ENCODE measurements around the gene SLIT1. TPM values are rescaled to one million over a fixed set of nuclear protein-coding genes. Genes with fewer than 3 reads are reported as not detected.

Gene SLIT1
- polyA plus RNA-seq, 1 donor (not counting 4 experiments of a cell fraction or from before 2014, with no cell fraction given) = 0.01 TPM

GRCh38 chr10:97169063-97169462 is 16.7 kb downstream of the SLIT1 start:
- no peak overlapping the region for H3K27ac ChIP-seq (ENCODE audit: control insufficient read depth, insufficient read depth, low read length)
- H3K4me3 ChIP-seq (ENCODE audit: control insufficient read depth in 2 of 3, extremely low read depth in 1 of 3, insufficient read depth in 2 of 3, low read depth in 1 of 3, low read length in 3 of 3) = no peak overlapping the region
- H3K4me1 ChIP-seq (ENCODE audit: control insufficient read depth, extremely low read depth, insufficient read depth, low read length) = no peaks in the 10 kb centered on the region
- dilution Hi-C loops (cut with MboI; ENCODE audit: extremely low pct_ligation_motif_present, low sequenced_read_pairs) = no loop called here
- no peak overlapping the region for H2AFZ ChIP-seq (ENCODE audit: control insufficient read depth, low read length)
- H3K27me3 ChIP-seq (ENCODE audit: control insufficient read depth, extremely low read depth, insufficient read depth, low read length) = peaks cover 8% of the 10 kb centered on the region
- no peaks in the 10 kb centered on the region for H3K79me2 ChIP-seq (ENCODE audit: control insufficient read depth, insufficient read depth, low read length)
- no peaks in the 10 kb centered on the region for H3K9me3 ChIP-seq (ENCODE audit: control insufficient read depth, low read depth, low read length)
- H3K36me3 ChIP-seq (ENCODE audit: control insufficient read depth in 2 of 2, extremely low read depth in 1 of 2, insufficient read depth in 2 of 2, low read length in 2 of 2) = no peaks in the 10 kb centered on the region
- FAIRE-seq (no peak), DNase-seq (ENCODE audit: low read depth, low spot score) (no peak)
- no peak overlapping the region for H3K9ac ChIP-seq (ENCODE audit: control insufficient read depth, extremely low read depth, insufficient read depth, low read length)
- H3K9me1 ChIP-seq (ENCODE audit: control insufficient read depth, extremely low read depth, insufficient read depth, low read length) = no peaks in the 10 kb centered on the region
- H3K4me2 ChIP-seq (ENCODE audit: control insufficient read depth, extremely low read depth, insufficient read depth, low read depth, low read length) = no peak overlapping the region
- peaks cover 2% of the 10 kb centered on the region for H4K20me1 ChIP-seq (ENCODE audit: control insufficient read depth, extremely low read depth, insufficient read depth, low read length)
- TF ChIP-seq CTCF (optimal IDR thresholded peaks at IDR 0.05 in 1 of 3, IDR thresholded peaks at IDR 0.05 in 1 of 3, conservative IDR thresholded peaks at IDR 0.05 in 1 of 3; ENCODE audit: extremely low read depth in 1 of 3, insufficient read depth in 2 of 3, low read length in 3 of 3) (no peak), EZH2 (IDR thresholded peaks at IDR 0.05; ENCODE audit: low read length) (no peak)

GRCh38 chr10:97168645-97169044 is 17.1 kb downstream of the SLIT1 start:
- TF ChIP-seq CTCF (optimal IDR thresholded peaks at IDR 0.05 in 1 of 3, IDR thresholded peaks at IDR 0.05 in 1 of 3, conservative IDR thresholded peaks at IDR 0.05 in 1 of 3; ENCODE audit: extremely low read depth in 1 of 3, insufficient read depth in 2 of 3, low read length in 3 of 3) (no peak), EZH2 (IDR thresholded peaks at IDR 0.05; ENCODE audit: low read length) (no peak)
- Histone ChIP-seq H3K27ac (ENCODE audit: control insufficient read depth, insufficient read depth, low read length) (no peak overlapping the region), H3K27me3 (ENCODE audit: control insufficient read depth, extremely low read depth, insufficient read depth, low read length) (peaks cover 8% of the 10 kb centered on the region), H3K4me2 (ENCODE audit: control insufficient read depth, extremely low read depth, insufficient read depth, low read depth, low read length) (no peak overlapping the region), H3K4me3 (ENCODE audit: control insufficient read depth in 2 of 3, extremely low read depth in 1 of 3, insufficient read depth in 2 of 3, low read depth in 1 of 3, low read length in 3 of 3) (no peak overlapping the region), H3K36me3 (ENCODE audit: control insufficient read depth in 2 of 2, extremely low read depth in 1 of 2, insufficient read depth in 2 of 2, low read length in 2 of 2) (no peaks in the 10 kb centered on the region), H4K20me1 (ENCODE audit: control insufficient read depth, extremely low read depth, insufficient read depth, low read length) (peaks cover 2% of the 10 kb centered on the region), H3K9me3 (ENCODE audit: control insufficient read depth, low read depth, low read length) (no peaks in the 10 kb centered on the region), H3K4me1 (ENCODE audit: control insufficient read depth, extremely low read depth, insufficient read depth, low read length) (no peaks in the 10 kb centered on the region), H3K79me2 (ENCODE audit: control insufficient read depth, insufficient read depth, low read length) (no peaks in the 10 kb centered on the region), H3K9me1 (ENCODE audit: control insufficient read depth, extremely low read depth, insufficient read depth, low read length) (no peaks in the 10 kb centered on the region), H3K9ac (ENCODE audit: control insufficient read depth, extremely low read depth, insufficient read depth, low read length) (no peak overlapping the region), H2AFZ (ENCODE audit: control insufficient read depth, low read length) (no peak overlapping the region)
- FAIRE-seq (no peak), DNase-seq (ENCODE audit: low read depth, low spot score) (no peak)
- dilution Hi-C loops (cut with MboI; ENCODE audit: extremely low pct_ligation_motif_present, low sequenced_read_pairs) = no loop called here

Measured in keratinocyte (primary cell).